ENCODE results near the gene LRMDA.
"Not testable (repeated sequence)": the region's sequence is repeated elsewhere in the genome, so short reads cannot be mapped to it uniquely, and the experiment has no call there.

Gene LRMDA

DNA sequence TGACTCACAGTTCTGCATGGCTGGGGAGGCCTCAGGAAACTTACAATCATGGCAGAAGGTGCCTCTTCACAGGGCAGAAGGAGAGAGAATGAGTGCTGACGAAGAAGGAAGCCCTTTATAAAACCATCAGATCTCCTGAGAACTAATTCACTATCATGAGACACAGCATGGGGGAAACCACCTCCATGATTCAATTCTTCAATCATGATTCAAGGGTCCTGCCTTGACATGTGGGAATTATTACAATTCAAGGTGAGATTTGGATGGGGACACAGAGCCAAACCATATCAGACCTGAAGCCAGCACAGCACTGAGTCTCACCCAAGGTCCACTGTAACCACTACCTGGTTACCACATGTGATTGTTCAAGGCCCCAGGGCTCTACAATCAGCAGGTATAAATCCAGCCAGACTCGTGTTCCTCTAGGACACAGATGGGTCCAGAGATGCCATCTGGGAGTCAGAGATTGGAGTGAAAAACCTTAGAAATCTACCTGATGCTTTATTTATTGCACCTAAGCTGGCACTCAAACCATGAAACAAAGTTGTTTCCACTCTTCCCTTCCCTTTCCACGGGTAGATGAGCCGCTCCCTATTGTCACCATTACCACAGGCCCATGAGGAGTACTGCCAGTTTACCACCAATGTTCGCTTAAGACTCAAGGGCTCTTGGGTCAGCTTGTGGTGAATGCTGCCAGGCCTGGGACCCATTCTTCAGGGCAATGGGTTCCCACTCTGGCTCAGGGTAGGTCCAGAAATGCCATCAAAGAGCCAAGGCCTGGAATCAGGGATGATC is 1061.5 kb downstream of the LRMDA start:
- no peak for DNase-seq

- no peak for DNase-seq
Measured at GRCh38 chr10:76497666-76498065, 1066.2 kb downstream of the LRMDA start.

- DNase-seq: no peak
Measured at GRCh38 chr10:76504823-76505222, 1073.4 kb downstream of the LRMDA start.

DNA sequence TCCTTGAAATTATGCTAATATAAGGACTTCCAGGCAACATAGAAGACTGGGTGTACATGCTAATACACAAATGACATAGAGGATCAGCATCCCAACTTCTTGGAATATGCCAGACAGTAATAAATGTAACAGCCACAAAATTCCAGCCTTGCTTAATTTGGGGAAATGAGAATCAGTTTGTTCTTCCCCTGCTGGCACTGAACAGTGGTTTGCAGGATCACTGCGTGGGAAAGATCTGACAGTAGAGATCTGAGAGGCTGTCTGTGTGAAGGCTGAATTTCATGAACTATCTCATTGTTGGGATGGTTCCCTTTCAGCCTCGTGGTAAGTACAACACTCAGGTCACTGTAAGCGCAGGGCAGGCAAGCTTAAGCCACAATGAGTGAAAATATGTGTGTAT is 1078.0 kb downstream of the LRMDA start:
- DNase-seq: no peak

- no peak for DNase-seq
Measured at GRCh38 chr10:76514321-76514720, 1082.9 kb downstream of the LRMDA start.

- no peak for DNase-seq
Measured at GRCh38 chr10:76514869-76515268, 1083.4 kb downstream of the LRMDA start.

DNA sequence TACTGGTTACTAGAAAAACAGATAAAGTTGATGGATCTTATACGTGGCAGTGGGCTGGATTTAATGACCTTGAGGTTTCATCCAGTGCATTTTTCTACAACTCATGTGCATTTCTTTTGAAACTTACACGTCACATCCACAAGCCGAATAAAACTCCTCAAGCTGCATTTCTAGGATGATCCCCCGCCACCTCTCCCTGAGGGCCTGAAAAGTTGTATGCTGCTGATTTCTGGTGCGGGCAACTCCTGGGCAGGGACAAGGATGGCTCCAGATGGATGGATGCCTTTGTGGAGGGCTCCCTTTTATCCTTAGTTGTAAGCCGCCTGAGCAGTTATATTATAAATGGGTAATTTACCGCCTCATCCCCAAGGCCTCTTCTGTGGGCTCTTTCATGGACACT is 1091.1 kb downstream of the LRMDA start:
- DNase-seq: no peak

DNA sequence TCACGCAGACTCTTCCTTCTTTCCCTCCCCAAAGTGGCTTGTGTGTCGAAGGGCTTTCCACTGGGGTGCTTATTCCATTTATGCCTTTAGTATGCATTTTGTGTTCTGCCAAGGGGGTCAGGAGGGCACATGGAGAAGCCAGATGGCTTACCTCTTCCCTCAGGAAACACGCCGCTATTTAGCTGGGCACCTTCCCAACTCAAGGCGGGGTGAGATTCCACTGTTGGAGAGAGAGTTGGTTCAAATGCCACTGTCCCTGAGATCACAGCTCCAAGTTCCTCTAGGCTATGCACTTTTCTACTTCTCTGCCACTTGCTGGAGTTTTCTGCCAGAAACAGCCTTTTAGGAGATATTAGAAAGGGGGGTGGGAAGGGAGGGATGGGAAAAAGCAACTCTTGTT is 1091.8 kb downstream of the LRMDA start:
- DNase-seq: peak in 1 of 2 experiments; percentile 27

DNA sequence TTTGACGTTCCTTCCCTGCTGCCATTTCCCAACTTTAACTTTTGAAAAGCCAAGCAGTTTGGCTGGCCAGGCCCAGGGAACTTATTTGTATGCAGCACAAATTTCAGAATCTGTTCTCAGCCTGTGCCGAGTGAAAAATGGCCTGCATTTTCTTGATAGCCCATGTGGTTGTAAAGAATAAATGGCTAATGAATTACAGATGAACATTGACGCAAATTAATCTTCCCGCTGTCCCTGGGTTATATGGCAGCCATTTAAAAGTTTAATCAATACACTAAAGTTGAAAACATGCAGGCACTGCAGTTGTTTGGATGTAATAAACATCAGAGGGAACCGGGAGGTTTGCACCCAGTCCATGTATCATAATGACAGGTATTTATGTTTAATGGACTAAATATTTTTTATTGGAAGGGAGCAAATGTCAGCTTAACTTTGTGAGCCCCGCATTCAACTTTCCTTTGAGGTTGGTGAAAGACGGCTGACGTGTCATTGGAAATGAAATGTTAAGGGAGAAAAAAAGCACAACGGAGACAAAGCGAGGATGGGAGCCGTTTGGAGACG is 1092.4 kb downstream of the LRMDA start:
- no peak for DNase-seq

DNA sequence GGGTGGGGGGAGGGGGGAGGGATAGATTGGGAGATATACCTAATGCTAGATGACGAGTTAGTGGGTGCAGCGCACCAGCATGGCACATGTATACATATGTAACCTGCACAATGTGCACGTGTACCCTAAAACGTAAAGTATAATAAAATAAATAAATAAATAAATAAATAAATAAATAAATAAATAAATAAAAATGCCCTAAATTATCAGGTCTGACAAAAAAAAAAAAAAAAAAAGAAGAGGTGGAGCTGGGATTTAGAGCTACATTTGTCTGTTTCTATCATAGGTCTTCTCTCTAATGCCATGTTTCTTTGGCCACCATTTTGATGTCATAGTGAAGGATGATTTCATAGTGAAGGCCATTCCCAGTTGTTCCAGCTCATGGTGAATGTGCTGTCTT is 1095.4 kb downstream of the LRMDA start:
- not testable (repeated sequence) for DNase-seq

DNA sequence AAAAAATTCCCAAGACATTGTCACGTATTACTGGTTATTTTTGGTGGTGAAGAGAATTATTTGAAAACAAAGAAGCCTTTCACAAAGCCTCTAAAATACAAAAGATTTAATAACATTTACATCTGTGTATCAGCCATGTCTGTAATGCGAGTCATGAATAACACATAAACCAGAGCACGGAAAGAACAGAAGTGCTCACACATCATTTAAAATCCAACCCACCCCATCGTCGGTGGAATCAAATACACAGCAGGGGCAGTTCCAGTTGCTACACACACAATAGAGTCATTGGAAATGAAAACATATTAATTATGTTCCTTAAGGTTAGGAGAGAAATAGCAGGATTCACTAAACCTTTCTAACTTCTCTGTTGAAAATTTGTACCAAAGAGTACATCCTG is 1108.9 kb downstream of the LRMDA start:
- DNase-seq: no peak

- no peak for DNase-seq
Measured at GRCh38 chr10:76540786-76541185, 1109.4 kb downstream of the LRMDA start.

- no peak for DNase-seq
Measured at GRCh38 chr10:76541852-76542251, 1110.4 kb downstream of the LRMDA start.

DNA sequence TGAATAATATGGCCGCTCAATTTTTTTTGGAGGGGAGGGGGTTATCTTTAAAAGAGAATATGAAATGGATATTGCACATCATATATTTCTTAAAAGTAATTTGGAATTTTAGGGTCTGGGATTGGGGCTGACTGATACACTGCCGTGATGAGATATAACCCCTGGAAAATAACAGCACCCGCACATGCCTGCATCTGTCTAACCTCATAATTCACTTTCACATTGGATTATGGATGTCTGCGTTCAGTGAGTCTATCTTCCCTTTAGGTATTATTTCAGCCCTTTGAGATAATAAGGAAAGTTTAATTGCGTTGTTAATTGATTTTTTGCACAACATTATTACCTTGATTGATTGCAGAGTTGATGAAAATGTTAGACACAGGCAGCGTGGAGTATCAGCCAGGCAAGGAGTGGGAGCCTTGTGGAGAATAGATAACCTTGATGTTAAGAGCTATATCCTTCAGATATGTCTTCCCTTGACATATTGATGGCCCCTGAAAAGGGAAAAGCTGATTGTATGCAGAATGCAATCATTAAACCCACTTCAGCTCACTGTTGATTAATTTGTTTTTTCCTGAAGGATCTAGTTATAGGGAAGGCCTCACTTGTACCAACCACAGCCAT is 1111.0 kb downstream of the LRMDA start:
- DNase-seq: no peak

DNA sequence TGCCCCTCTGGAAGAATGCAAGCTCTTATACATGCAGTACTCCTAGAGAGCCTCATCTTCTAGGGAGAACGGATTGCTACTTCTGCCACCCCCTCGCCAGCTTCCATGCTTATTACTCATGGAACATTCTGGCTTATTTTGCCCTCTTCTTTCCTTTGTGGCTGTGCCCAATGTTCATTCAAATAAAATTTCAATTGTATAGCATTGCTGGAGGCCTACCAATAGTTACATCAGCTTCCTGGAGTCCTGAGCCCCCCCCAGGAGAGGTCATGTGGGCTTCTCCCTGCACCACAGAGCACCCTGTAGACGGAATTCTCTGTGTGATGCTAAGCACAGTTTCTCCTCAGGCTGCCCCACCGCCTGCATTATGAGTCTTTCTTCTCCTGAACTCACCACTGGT is 1112.2 kb downstream of the LRMDA start:
- DNase-seq: no peak

- no peak for DNase-seq
Measured at GRCh38 chr10:76544789-76545188, 1113.4 kb downstream of the LRMDA start.

DNA sequence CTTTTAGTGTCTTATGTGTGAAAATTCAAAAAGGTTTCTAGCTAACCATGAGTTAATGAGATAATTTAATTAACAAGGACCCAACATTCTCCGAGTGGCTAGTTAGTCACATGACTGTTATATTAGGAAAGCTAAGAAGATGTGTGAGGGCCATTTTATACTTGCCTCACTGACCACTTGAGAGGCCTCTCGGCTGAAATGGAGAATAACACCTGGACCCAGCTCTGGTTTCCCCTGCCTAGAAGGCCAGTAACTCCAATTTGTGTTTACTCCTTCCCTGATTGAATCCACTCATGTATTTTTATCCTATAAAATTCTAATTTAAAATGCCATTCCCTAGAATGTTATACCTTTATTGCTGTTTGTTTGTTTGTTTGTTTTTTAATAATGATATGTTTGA is 1115.0 kb downstream of the LRMDA start:
- no peak for DNase-seq

DNA sequence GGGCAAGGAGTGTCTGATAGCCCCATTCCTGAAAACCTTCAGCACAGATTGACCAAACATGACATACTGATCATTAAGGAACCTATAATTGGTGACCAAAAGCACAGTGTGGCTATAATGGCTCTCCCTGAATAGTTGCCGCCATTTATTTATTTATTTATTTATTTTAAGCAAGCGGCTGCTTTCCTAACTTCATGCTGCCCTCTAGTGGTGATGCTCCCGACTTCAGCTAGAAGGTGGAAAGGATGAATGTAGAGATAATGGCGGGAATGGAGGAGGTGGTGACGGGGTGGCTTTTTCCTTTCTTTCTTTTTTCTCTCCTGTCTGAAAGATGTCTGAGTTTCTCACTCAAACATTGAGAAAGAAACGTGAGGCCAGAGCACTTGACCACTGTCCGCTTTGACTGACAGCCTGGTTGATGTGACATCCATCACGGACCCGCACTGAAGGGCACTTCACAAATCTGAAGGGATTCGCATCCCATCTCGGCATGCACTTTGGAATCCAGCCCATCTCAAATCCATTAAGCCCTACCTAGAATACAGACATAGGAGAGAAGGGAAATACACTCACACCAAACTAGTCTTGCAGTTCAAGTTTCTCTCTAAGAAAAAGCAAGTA is 1116.0 kb downstream of the LRMDA start:
- DNase-seq: peak in 1 of 2 experiments; percentile 29

- no peak for DNase-seq
Measured at GRCh38 chr10:76548716-76549115, 1117.3 kb downstream of the LRMDA start.

DNA sequence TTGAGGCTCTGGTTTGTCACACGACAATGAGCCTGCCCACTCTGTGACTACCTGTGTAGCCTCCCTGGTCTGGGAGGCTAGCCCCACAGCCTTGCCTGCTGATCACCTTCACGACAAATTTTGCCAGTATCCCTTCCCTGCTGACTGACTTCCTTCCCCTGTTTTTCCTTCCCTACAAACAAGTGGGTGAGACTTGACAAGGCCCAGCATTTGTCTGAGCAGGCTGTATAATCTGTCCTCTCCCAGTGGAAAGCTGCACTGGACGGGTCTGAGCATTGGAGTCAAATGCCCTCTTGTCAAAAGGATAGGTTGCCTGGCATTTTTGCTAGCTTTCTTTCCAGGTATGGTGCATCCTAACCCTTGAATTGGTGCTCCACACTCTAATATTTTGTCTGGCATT is 1117.7 kb downstream of the LRMDA start:
- DNase-seq: no peak

DNA sequence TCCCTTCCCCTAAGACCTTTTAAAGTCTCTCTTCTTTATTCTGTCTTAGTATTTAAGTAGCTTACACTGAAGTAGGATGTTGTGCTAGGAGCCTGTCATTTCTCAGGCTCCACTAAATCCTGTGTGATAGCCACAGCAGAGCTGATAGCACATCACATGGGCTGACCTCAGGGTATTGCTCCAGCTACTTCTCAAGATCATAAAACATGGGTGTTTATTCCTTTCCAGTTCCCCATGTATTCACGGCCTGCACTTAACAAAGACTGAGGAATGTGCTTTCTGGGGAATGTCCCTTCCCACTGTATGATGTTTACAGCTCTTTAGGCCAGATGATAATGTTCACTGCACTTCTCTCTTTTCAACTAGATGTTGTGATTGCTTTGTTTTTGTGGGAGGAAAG is 1119.4 kb downstream of the LRMDA start:
- no peak for DNase-seq

DNA sequence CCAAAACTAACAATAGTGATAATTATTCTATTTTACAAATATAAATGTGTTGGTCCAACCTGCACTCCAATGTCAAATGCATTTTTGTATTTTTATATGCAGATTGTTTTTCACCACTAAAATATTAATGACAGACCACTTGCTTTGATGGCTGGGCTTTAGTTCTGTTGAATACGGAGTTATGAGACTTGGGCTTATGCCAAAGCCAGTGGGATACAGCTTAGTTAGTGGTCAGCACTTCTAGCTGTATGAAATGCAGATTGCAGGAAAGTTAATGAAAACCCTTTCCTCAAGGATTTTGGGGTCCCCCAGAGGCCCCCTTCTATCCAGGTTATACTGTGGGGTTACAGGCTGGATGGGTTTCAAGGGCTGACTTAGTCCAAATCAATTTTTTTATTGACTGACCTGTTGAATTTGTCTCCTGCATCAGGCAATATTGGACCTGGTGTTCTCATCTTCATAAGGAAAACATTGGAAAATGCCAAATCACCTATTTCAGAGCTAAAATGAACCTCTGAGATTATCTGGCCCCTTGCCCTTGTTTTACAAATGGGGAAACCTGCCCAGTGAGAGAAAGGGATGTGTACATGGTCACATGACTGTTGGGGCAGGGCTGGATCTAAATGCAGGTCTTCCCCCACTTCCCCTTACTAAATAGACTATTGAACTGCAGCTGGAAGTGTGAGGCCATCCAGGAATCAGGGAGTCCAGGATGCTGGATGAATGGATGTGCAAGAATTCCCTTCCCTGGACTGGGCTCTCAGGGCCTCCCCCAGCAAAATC is 1120.9 kb downstream of the LRMDA start:
- DNase-seq: no peak

Measured in cerebellar nuclear complex (tissue), 1 donor.